ENCODE data around the gene IPPK.

The IPPK gene

DNA sequence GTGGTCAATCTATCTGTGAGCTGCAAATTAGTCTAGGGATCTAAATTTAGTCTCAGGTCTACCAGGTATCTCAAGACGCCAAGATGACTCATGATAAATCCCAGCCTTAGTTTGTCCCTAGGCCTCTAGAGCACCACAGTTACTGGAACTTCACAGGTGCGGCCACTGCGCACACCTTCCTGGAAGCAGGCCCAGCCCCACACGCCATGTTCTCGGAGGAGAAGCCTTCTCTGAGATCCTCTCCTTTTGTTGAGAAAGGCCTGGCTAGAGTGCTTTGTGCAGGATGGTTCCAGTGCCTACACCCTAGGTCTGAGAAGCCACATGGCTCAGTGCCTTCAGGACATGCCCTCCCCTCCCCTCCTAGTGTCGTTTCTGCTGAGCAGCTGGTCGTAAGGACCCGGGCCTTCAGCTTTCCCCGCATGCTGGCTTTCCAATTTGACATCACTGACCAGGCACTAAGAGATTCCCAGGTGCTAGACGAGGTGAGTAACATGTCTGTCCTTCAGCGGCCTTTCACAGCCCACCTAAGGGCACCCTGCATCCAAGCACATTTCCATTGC, 51.9 kb downstream of the IPPK start:
- DNase-seq (ENCODE audit: low read depth), result no peak
- TF ChIP-seq, protein P1, sequence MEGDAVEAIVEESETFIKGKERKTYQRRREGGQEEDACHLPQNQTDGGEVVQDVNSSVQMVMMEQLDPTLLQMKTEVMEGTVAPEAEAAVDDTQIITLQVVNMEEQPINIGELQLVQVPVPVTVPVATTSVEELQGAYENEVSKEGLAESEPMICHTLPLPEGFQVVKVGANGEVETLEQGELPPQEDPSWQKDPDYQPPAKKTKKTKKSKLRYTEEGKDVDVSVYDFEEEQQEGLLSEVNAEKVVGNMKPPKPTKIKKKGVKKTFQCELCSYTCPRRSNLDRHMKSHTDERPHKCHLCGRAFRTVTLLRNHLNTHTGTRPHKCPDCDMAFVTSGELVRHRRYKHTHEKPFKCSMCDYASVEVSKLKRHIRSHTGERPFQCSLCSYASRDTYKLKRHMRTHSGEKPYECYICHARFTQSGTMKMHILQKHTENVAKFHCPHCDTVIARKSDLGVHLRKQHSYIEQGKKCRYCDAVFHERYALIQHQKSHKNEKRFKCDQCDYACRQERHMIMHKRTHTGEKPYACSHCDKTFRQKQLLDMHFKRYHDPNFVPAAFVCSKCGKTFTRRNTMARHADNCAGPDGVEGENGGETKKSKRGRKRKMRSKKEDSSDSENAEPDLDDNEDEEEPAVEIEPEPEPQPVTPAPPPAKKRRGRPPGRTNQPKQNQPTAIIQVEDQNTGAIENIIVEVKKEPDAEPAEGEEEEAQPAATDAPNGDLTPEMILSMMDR (IDR thresholded peaks at IDR 0.05; ENCODE audit: low read depth, low read length, missing control alignments), result no peak

DNA sequence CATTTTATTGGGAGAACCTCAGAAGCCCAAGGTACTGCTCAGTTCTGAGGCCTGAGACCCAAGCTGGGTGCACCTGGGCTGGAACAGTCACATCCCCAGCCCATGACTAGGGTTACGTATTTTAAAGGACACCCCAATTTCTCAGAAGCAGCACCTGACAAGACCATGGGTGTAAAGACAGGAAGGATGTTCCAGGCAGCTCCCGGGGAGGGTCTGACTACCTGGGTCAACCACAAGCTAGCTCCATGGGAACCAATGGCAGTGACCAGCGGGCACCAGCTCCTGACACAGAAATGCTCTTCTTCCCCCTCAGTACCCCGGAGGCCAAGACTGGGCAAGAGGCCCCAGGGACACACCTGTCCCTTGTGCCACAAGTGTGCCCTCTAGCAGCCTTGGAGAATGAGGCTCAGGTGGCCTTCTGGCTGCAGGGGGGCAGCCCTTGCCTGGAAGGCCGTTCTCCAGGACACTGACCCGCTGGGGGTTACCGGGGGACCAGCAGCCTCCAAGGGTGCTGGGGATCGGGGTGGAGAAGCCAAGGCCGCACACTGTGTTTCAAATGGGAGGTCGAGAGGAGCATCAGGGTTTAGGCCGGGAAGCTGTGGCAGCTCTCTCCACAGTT, 52.6 kb downstream of the IPPK start:
- TF ChIP-seq, protein P1 (IDR thresholded peaks at IDR 0.05; ENCODE audit: low read depth, low read length, missing control alignments), result no peak
- DNase-seq (ENCODE audit: low read depth), result no peak
- H3K4me3 ChIP-seq (ENCODE audit: low read depth, low read length), result no peak overlapping the region

More for the DNA sequence above, 51.9 kb downstream of the IPPK start:
- no peak overlapping the region for H3K4me3 ChIP-seq (ENCODE audit: low read depth, low read length)

DNA sequence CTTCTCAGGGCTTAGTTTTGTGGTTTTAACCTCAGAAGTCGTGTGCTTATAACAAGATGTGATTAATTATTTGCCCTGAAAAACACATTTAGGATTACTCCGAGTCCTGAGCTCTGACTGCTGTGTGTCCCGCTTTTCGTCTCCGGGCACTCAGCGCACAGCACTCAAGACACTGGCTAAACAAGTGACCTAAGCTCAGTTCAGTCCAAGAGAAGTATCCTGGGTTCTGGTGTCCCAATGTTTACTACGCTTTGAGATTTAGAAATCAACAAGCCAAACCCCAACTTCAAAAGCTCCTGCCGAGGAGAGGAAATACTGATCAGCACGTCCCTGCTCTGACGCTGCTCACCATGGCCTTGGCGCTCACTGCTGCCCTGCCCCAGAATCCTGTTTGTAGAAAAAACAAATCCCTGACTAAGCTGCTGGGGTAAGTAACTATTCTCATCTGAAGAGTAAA, 53.2 kb downstream of the IPPK start:
- H3K4me3 ChIP-seq (ENCODE audit: low read depth, low read length), result no peak overlapping the region
- DNase-seq (ENCODE audit: low read depth), result no peak
- TF ChIP-seq, protein P1 (IDR thresholded peaks at IDR 0.05; ENCODE audit: low read depth, low read length, missing control alignments), result no peak

DNA sequence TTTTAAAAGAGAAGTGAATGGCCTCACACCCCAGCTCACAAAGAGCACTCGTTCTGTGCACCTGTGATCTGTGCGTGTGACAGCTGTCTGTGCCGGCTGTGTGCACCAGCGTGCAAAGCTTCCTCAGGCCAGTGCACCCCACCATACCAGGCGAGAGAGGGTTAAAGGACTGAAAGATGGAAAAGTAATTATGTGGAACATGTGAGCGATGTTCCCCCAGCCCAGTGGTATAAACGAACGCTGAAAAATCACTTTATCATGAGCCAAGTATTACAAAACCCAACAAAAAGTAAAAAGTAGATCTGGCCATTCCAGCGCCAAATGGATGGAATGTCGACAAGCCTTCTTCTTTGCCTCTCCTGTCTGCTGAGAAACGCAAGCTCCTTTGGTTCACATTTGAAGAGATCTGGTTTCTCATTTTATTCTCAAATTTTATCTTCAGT, 53.7 kb downstream of the IPPK start:
- TF ChIP-seq, protein P1 (IDR thresholded peaks at IDR 0.05; ENCODE audit: low read depth, low read length, missing control alignments), result no peak
- H3K4me3 ChIP-seq (ENCODE audit: low read depth, low read length), result no peak overlapping the region
- no peak for DNase-seq (ENCODE audit: low read depth)

DNA sequence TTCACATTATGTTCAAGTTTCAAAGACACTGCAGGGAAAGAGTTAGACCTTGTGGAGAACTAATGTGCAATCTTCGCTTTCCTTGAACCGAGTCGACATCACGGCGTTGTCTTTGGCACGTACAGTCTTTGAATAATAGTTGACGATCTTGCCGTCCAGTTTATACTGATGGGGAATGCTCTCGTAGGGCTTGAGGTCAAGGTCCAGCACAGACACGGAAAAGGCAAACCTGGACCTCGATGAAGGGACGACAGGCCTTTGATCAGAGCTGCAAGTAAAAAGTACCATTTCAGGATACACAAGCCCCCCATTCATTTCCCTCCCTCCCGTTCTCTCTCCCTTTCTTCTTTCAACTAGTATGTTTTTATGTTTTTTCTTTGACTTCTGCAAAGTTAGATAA, 54.1 kb downstream of the IPPK start:
- TF ChIP-seq, protein P1 (IDR thresholded peaks at IDR 0.05; ENCODE audit: low read depth, low read length, missing control alignments), result no peak
- no peak overlapping the region for H3K4me3 ChIP-seq (ENCODE audit: low read depth, low read length)
- no peak for DNase-seq (ENCODE audit: low read depth)

DNA sequence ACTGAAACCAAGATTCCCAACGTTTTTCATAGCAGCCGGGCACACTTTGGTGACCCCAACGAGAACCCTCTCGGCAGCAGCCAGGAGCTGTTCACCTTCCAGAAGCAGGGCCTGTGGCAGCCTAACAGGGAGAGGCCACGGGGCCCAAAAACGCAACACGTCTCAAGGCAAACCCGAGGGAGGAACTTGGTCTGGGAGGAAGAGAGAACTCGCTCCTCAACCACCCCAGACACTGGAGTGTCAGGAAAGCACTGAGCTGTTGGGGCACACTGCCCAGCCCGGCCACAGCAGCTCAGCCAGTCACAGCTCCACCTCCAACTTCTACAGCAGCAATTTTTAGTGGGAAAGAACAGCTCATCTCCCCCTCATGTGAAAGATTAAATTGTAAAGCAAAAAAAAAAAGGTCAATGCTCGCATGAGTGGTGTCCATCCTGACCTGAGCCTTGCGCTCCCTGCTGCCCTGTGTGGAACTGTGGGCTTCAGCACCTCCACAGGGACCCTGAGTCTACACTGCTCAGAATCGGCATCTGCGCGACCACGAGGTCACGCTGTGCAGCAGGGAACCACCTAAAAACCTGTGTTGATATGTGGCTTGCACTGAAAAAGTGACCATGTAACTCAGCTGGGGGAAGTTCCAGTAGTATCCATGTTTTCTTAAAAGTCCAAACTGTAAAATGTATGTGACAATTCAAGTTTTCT, 55.0 kb downstream of the IPPK start:
- no peak for DNase-seq (ENCODE audit: low read depth)
- TF ChIP-seq, protein P1 (IDR thresholded peaks at IDR 0.05; ENCODE audit: low read depth, low read length, missing control alignments), result no peak
- H3K4me3 ChIP-seq (ENCODE audit: low read depth, low read length), result no peak overlapping the region
